HCEC 1CT (cell line): ENCODE measurements around the gene PDE5A.
"Not testable (repeated sequence)": the region's sequence is repeated elsewhere in the genome, so short reads cannot be mapped to it uniquely, and the experiment has no call there.

Source experiments
- DNase-seq: peaks from one replicate; pipeline ENCODE4 v3.0.0-alpha.2; 2017

The PDE5A gene

GRCh38 chr4:119628281-119629141 is at the start of gene PDE5A:
PDE5A (minus strand) TSS chr4:119628804; CDS start chr4:119628671, 133 bp downstream.
- DNase-seq: peak; percentile 66

GRCh38 chr4:119676101-119676500 is 47.5 kb upstream of the PDE5A start:
- no peak for DNase-seq

- DNase-seq: no peak
Observed at GRCh38 chr4:119675391-119675790, 46.8 kb upstream of the PDE5A start.

GRCh38 chr4:119672938-119673337 is 44.3 kb upstream of the PDE5A start:
- DNase-seq: no peak

GRCh38 chr4:119672086-119672485 is 43.5 kb upstream of the PDE5A start:
- no peak for DNase-seq

- no peak for DNase-seq
Observed at GRCh38 chr4:119671205-119671604, 42.6 kb upstream of the PDE5A start.

GRCh38 chr4:119667802-119668201 is 39.2 kb upstream of the PDE5A start:
- DNase-seq: no peak

- DNase-seq: no peak
Observed at GRCh38 chr4:119666653-119667091, 38.1 kb upstream of the PDE5A start.

- DNase-seq: no peak
Observed at GRCh38 chr4:119665752-119666151, 37.1 kb upstream of the PDE5A start.

- DNase-seq: no peak
Observed at GRCh38 chr4:119664168-119664907, 35.7 kb upstream of the PDE5A start.

- DNase-seq: no peak
Observed at GRCh38 chr4:119663160-119663788, 34.7 kb upstream of the PDE5A start.

- DNase-seq: not testable (repeated sequence)
Observed at GRCh38 chr4:119662612-119663011, 34.0 kb upstream of the PDE5A start.

- no peak for DNase-seq
Observed at GRCh38 chr4:119661231-119661630, 32.6 kb upstream of the PDE5A start.

- DNase-seq: no peak
Observed at GRCh38 chr4:119659576-119659975, 31.0 kb upstream of the PDE5A start.

GRCh38 chr4:119657111-119657611 is 28.6 kb upstream of the PDE5A start:
- peak; percentile 27 for DNase-seq

GRCh38 chr4:119656342-119656741 is 27.7 kb upstream of the PDE5A start:
- DNase-seq: no peak

- no peak for DNase-seq
Observed at GRCh38 chr4:119655111-119655837, 26.7 kb upstream of the PDE5A start.

- no peak for DNase-seq
Observed at GRCh38 chr4:119653990-119654389, 25.4 kb upstream of the PDE5A start.

GRCh38 chr4:119652998-119653397 is 24.4 kb upstream of the PDE5A start:
- peak; percentile 31 for DNase-seq

GRCh38 chr4:119648398-119648797 is 19.8 kb upstream of the PDE5A start:
- no peak for DNase-seq

- DNase-seq: peak; percentile 23
Observed at GRCh38 chr4:119647558-119647957, 19.0 kb upstream of the PDE5A start.

GRCh38 chr4:119646347-119647071 is 17.9 kb upstream of the PDE5A start:
- no peak for DNase-seq
